CD4-positive, CD25-positive, alpha-beta regulatory T cell (primary cell): Measurements from ENCODE around the gene MOB3B. TPM values are rescaled to one million over a fixed set of nuclear protein-coding genes. Genes with fewer than 3 reads are reported as not detected.

Experiments used
- ATAC-seq, 2 donors: fragments of 150-1000 bp; cut with Tn5 transposase; one replicate each; pipeline ENCODE4 v1.10.0; 2021; ENCODE audit warnings: low read depth in 2 of 2, moderate number of reproducible peaks in 2 of 2, moderate library complexity in 1 of 2
- DNase-seq, 3 donors: peaks; one replicate each; pipeline versions ENCODE4 v3.0.0 to v3.0.0-alpha.2; 2012 to 2022; ENCODE audit warnings: mixed read lengths in 1 of 3
- H3K27ac ChIP-seq: one replicate; pipeline ENCODE4 v1.7.0; 2013; ENCODE audit warnings: mild to moderate bottlenecking, low read length; ENCODE audit not compliant: insufficient read depth, poor library complexity, severe bottlenecking
- H3K27me3 ChIP-seq: one replicate; pipeline ENCODE4 v1.7.0; 2013; ENCODE audit warnings: low read length; ENCODE audit not compliant: control insufficient read depth, insufficient read depth
- H3K36me3 ChIP-seq: one replicate; pipeline ENCODE4 v1.7.0; 2013; ENCODE audit warnings: mild to moderate bottlenecking, low read length, moderate library complexity; ENCODE audit not compliant: control insufficient read depth, insufficient read depth
- H3K4me1 ChIP-seq: 2 replicates; pipeline ENCODE4 v1.7.0; 2013; ENCODE audit warnings: mild to moderate bottlenecking, low read length; ENCODE audit not compliant: insufficient read depth, control insufficient read depth, poor library complexity, severe bottlenecking
- H3K4me3 ChIP-seq: one replicate; pipeline ENCODE4 v1.7.0; 2013; ENCODE audit warnings: low read depth, mild to moderate bottlenecking, low read length, moderate library complexity
- H3K9me3 ChIP-seq, 2 experiments: 1 replicate in 1 of 2; 2 replicates in 1 of 2; pipeline ENCODE4 v1.7.0; 2013; ENCODE audit warnings: low read length in 2 of 2, mild to moderate bottlenecking in 1 of 2, moderate library complexity in 1 of 2; ENCODE audit not compliant: control insufficient read depth in 2 of 2
- H3K27ac Mint-ChIP-seq, 3 donors: one replicate each; pipeline ENCODE4 v1.8.0; 2020 to 2022; ENCODE audit warnings: mild to moderate bottlenecking in 3 of 3, mixed read lengths in 3 of 3, moderate library complexity in 2 of 3
- H3K27me3 Mint-ChIP-seq: one replicate; pipeline ENCODE4 v1.8.0; 2022; ENCODE audit warnings: mild to moderate bottlenecking, mixed read lengths
- H3K36me3 Mint-ChIP-seq: one replicate; pipeline ENCODE4 v1.8.0; 2020; ENCODE audit warnings: mixed read lengths
- H3K4me1 Mint-ChIP-seq, 4 donors: one replicate each; pipeline ENCODE4 v1.8.0; 2020 to 2022; ENCODE audit warnings: mixed read lengths in 4 of 4, mild to moderate bottlenecking in 1 of 4
- H3K4me3 Mint-ChIP-seq, 4 donors: one replicate each; pipeline ENCODE4 v1.8.0; 2020 to 2022; ENCODE audit warnings: mild to moderate bottlenecking in 4 of 4, mixed read lengths in 4 of 4, moderate library complexity in 3 of 4
- H3K9me3 Mint-ChIP-seq, 7 donors: one replicate each; pipeline ENCODE4 v1.8.0; 2020 to 2022; ENCODE audit warnings: mixed read lengths in 7 of 7, mild to moderate bottlenecking in 3 of 7, moderate library complexity in 2 of 7
- polyA plus RNA-seq, 4 donors: library from polyadenylated mRNA; unstranded; fragments of 300-500 nt; fragmentation: Illumina TruSeq; gene quantifications; one replicate each; pipeline ENCODE4 v1.2.3, GENCODE V29; 2021
- total RNA-seq: library from RNA; stranded (reverse); gene quantifications from one replicate; pipeline ENCODE4 v1.2.3, GENCODE V29; 2022

Gene MOB3B
- total and polyA plus RNA-seq, 5 donors from 2014 or later, result 0.02 to 0.12 (median 0.11) TPM; not detected in 2

GRCh38 chr9:27340285-27340674 lies 189.3 kb downstream of the MOB3B start:
- Mint-ChIP-seq H3K36me3 (no peaks in the 10 kb centered on the region), H3K27me3 (no peaks in the 10 kb centered on the region), H3K4me1 (no peaks in the 10 kb centered on the region), H3K9me3 (no peaks in the 10 kb centered on the region), H3K4me3 (no peak overlapping the region), H3K27ac (no peak overlapping the region)
- no peak for ATAC-seq
- no peaks in the 10 kb centered on the region for H3K27me3 ChIP-seq
- H3K27ac ChIP-seq, result no peak overlapping the region
- H3K4me1 ChIP-seq, result no peaks in the 10 kb centered on the region
- no peaks in the 10 kb centered on the region for H3K36me3 ChIP-seq
- H3K4me3 ChIP-seq, result no peak overlapping the region
- no peaks in the 10 kb centered on the region for H3K9me3 ChIP-seq
- no peak for DNase-seq

GRCh38 chr9:27339661-27340284 lies 189.8 kb downstream of the MOB3B start:
- no peaks in the 10 kb centered on the region for H3K27me3 ChIP-seq
- no peak for DNase-seq
- H3K4me3 ChIP-seq, result no peak overlapping the region
- Mint-ChIP-seq H3K36me3 (no peaks in the 10 kb centered on the region), H3K27ac (no peak overlapping the region), H3K9me3 (no peaks in the 10 kb centered on the region), H3K27me3 (no peaks in the 10 kb centered on the region), H3K4me3 (no peak overlapping the region), H3K4me1 (no peaks in the 10 kb centered on the region)
- no peak for ATAC-seq
- H3K9me3 ChIP-seq, result no peaks in the 10 kb centered on the region
- H3K4me1 ChIP-seq, result no peaks in the 10 kb centered on the region
- no peaks in the 10 kb centered on the region for H3K36me3 ChIP-seq
- no peak overlapping the region for H3K27ac ChIP-seq

DNA sequence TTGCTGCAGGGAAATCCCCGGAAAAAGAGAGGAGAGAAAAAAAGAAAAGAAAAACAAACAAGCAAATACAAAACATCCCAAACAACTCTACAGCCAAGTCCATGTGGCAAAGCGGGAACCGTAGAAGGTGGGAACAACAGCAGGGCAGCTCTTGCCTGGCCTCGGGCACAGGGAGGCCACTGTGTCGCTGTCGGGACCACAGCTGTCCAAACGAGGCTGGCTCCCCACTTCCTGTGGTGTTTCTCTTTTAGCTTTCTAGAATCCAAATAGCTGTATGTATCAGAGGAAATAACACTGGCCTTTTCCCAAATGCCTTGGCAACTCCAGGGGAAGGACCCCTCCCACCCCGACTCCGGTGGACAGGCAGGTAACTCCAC lies 191.1 kb downstream of the MOB3B start:
- Mint-ChIP-seq H3K4me1 (no peaks in the 10 kb centered on the region), H3K27me3 (no peaks in the 10 kb centered on the region), H3K4me3 (no peak overlapping the region), H3K27ac (peak overlapping the region in 1 of 3 donors; percentile 58), H3K9me3 (no peaks in the 10 kb centered on the region), H3K36me3 (no peaks in the 10 kb centered on the region)
- Histone ChIP-seq H3K36me3 (no peaks in the 10 kb centered on the region), H3K27ac (no peak overlapping the region), H3K4me3 (no peak overlapping the region), H3K4me1 (no peaks in the 10 kb centered on the region), H3K9me3 (no peaks in the 10 kb centered on the region), H3K27me3 (no peaks in the 10 kb centered on the region)
- ATAC-seq (no peak), DNase-seq (no peak)

- H3K9me3 Mint-ChIP-seq, result no peaks in the 10 kb centered on the region
- H3K36me3 Mint-ChIP-seq, result no peaks in the 10 kb centered on the region
- ATAC-seq (no peak), DNase-seq (no peak)
- no peaks in the 10 kb centered on the region for H3K27me3 Mint-ChIP-seq
- no peaks in the 10 kb centered on the region for H3K4me1 Mint-ChIP-seq
- H3K27ac Mint-ChIP-seq, result peak overlapping the region in 1 of 3 donors; percentile 58
- H3K27ac ChIP-seq, result no peak overlapping the region
- H3K4me3 Mint-ChIP-seq, result no peak overlapping the region
- H3K4me1 ChIP-seq, result no peaks in the 10 kb centered on the region
- H3K4me3 ChIP-seq, result no peak overlapping the region
- no peaks in the 10 kb centered on the region for H3K9me3 ChIP-seq
- H3K27me3 ChIP-seq, result no peaks in the 10 kb centered on the region
- no peaks in the 10 kb centered on the region for H3K36me3 ChIP-seq
Measured at GRCh38 chr9:27337833-27338526, 191.6 kb downstream of the MOB3B start.

GRCh38 chr9:27337236-27337635 lies 192.4 kb downstream of the MOB3B start:
- H3K36me3 Mint-ChIP-seq, result no peaks in the 10 kb centered on the region
- H3K27me3 Mint-ChIP-seq, result no peaks in the 10 kb centered on the region
- no peaks in the 10 kb centered on the region for H3K4me1 Mint-ChIP-seq

GRCh38 chr9:27336829-27337228 lies 192.8 kb downstream of the MOB3B start:
- DNase-seq, result no peak
- Mint-ChIP-seq H3K4me1 (no peaks in the 10 kb centered on the region), H3K9me3 (no peaks in the 10 kb centered on the region), H3K27me3 (no peaks in the 10 kb centered on the region), H3K27ac (no peak overlapping the region), H3K36me3 (no peaks in the 10 kb centered on the region), H3K4me3 (no peak overlapping the region)
- no peak overlapping the region for H3K4me3 ChIP-seq
- no peaks in the 10 kb centered on the region for H3K36me3 ChIP-seq
- no peaks in the 10 kb centered on the region for H3K4me1 ChIP-seq
- H3K9me3 ChIP-seq, result no peaks in the 10 kb centered on the region
- H3K27me3 ChIP-seq, result no peaks in the 10 kb centered on the region
- ATAC-seq, result no peak
- no peak overlapping the region for H3K27ac ChIP-seq

More at GRCh38 chr9:27337236-27337635, 192.4 kb downstream of the MOB3B start:
- Histone ChIP-seq H3K36me3 (no peaks in the 10 kb centered on the region), H3K9me3 (no peaks in the 10 kb centered on the region), H3K27me3 (no peaks in the 10 kb centered on the region), H3K4me3 (no peak overlapping the region), H3K27ac (no peak overlapping the region), H3K4me1 (no peaks in the 10 kb centered on the region)
- Mint-ChIP-seq H3K9me3 (no peaks in the 10 kb centered on the region), H3K4me3 (no peak overlapping the region), H3K27ac (no peak overlapping the region)
- ATAC-seq (no peak), DNase-seq (no peak)

- Histone ChIP-seq H3K36me3 (no peaks in the 10 kb centered on the region), H3K9me3 (no peaks in the 10 kb centered on the region), H3K27me3 (no peaks in the 10 kb centered on the region), H3K4me3 (no peak overlapping the region), H3K4me1 (no peaks in the 10 kb centered on the region), H3K27ac (no peak overlapping the region)
- Mint-ChIP-seq H3K27me3 (no peaks in the 10 kb centered on the region), H3K36me3 (no peaks in the 10 kb centered on the region), H3K4me3 (no peak overlapping the region), H3K9me3 (no peaks in the 10 kb centered on the region), H3K27ac (no peak overlapping the region), H3K4me1 (no peaks in the 10 kb centered on the region)
- ATAC-seq, result no peak
- no peak for DNase-seq
Measured at GRCh38 chr9:27336126-27336525, 193.5 kb downstream of the MOB3B start.

- Mint-ChIP-seq H3K36me3 (no peaks in the 10 kb centered on the region), H3K4me1 (no peaks in the 10 kb centered on the region), H3K4me3 (no peak overlapping the region), H3K27me3 (no peaks in the 10 kb centered on the region), H3K9me3 (no peaks in the 10 kb centered on the region), H3K27ac (no peak overlapping the region)
- DNase-seq (no peak), ATAC-seq (no peak)
- H3K36me3 ChIP-seq, result no peaks in the 10 kb centered on the region
- H3K27me3 ChIP-seq, result no peaks in the 10 kb centered on the region
- no peaks in the 10 kb centered on the region for H3K4me1 ChIP-seq
- H3K9me3 ChIP-seq, result no peaks in the 10 kb centered on the region
- no peak overlapping the region for H3K4me3 ChIP-seq
- no peak overlapping the region for H3K27ac ChIP-seq
Measured at GRCh38 chr9:27335075-27335474, 194.5 kb downstream of the MOB3B start.
